ENCODE data around the gene RASA3. TPM values are rescaled to one million over a fixed set of nuclear protein-coding genes. Genes with fewer than 3 reads are reported as not detected.

Gene RASA3
- total RNA-seq, 2 donors from 2014 or later = 6.3 to 12.0 TPM

DNA sequence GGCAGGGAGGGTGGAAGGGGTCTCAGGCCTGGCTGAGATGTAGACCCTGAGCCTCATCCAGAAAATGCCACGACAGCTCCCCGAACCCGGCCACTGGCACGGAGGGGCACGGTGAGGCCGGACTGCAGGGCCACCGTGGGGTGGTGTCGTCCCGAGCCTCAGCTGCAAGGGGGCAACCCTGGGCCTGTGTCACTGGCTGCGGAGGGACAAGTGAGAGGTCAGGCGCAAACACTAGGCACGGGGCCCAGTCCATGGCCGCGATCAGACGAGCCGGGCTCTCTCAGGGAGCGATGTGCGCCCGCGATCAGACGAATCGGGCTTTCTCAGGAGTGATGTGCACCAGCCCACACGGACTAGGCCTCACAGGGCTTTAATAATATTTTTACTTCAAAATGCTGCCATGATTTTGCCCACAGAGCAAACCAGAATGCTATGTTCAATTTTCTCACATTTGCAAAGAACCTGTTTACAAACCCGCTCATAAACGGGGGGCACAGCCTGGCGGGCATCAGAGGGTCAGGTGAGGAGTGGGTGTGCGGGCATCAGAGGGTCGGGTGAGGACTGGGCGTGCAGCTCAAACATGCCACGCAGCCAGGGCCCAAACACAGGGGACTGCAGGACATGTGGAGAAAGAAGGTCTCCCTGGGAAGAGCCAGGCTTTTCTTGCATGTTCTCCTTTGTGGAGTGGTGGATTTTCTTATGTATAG, 115.9 kb downstream of the RASA3 start:
- Mint-ChIP-seq H3K27me3 (ENCODE audit: insufficient read depth) (no peaks in the 10 kb centered on the region), H3K27ac (peak overlapping the region; percentile 56), H3K36me3 (ENCODE audit: low read depth) (peaks cover 15% of the 10 kb centered on the region), H3K4me1 (no peaks in the 10 kb centered on the region), H3K9me3 (no peaks in the 10 kb centered on the region), H3K4me3 (no peak overlapping the region)
- Histone ChIP-seq H3K4me1 (ENCODE audit: control insufficient read depth, insufficient read depth, low read length) (no peaks in the 10 kb centered on the region), H3K9me3 (ENCODE audit: control insufficient read depth, low read length) (no peaks in the 10 kb centered on the region), H3K27ac (ENCODE audit: low read depth, low read length) (no peak overlapping the region), H3K27me3 (ENCODE audit: control insufficient read depth, insufficient read depth, low read length, poor library complexity, severe bottlenecking) (no peaks in the 10 kb centered on the region), H3K36me3 (ENCODE audit: control insufficient read depth, insufficient read depth, low read length) (no peaks in the 10 kb centered on the region), H3K4me3 (ENCODE audit: low read length) (no peak overlapping the region), H3K9ac (ENCODE audit: extremely low read depth, low read length, poor library complexity, severe bottlenecking) (no peak overlapping the region)
- 94 to 96% methylated on average over 30 of the region's 30 CpGs for WGBS, 2 experiments (ENCODE audit: insufficient coverage in 1 of 2, insufficient read length in 1 of 2)
- DNase-seq = no peak
- TF ChIP-seq, protein P1, sequence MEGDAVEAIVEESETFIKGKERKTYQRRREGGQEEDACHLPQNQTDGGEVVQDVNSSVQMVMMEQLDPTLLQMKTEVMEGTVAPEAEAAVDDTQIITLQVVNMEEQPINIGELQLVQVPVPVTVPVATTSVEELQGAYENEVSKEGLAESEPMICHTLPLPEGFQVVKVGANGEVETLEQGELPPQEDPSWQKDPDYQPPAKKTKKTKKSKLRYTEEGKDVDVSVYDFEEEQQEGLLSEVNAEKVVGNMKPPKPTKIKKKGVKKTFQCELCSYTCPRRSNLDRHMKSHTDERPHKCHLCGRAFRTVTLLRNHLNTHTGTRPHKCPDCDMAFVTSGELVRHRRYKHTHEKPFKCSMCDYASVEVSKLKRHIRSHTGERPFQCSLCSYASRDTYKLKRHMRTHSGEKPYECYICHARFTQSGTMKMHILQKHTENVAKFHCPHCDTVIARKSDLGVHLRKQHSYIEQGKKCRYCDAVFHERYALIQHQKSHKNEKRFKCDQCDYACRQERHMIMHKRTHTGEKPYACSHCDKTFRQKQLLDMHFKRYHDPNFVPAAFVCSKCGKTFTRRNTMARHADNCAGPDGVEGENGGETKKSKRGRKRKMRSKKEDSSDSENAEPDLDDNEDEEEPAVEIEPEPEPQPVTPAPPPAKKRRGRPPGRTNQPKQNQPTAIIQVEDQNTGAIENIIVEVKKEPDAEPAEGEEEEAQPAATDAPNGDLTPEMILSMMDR (conservative IDR thresholded peaks at IDR 0.05) = no peak

DNA sequence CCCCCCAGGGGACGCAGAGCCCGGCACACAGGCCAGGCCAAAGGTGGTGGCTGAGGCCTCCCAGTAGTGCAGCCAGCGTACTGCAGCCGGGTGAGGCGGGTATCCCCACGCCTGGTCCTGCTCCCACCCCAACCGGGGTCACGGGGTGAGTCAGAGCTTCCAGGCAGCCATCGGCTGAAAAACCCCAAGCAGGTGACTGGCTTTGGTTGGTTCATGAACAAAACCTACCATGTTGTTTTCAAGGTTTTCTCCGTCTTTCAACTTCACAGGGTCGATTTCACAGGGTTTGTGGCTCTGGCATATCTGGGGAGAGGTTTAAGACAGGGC, 116.5 kb downstream of the RASA3 start:
- WGBS, 2 experiments (ENCODE audit: insufficient coverage in 1 of 2, insufficient read length in 1 of 2) = 97 to 98% methylated on average over 9 to 11 of the region's 11 CpGs
- no peak overlapping the region for H3K27ac ChIP-seq (ENCODE audit: low read depth, low read length)
- Mint-ChIP-seq H3K27me3 (ENCODE audit: insufficient read depth) (no peaks in the 10 kb centered on the region), H3K4me3 (no peak overlapping the region), H3K36me3 (ENCODE audit: low read depth) (peaks cover 18% of the 10 kb centered on the region), H3K9me3 (no peaks in the 10 kb centered on the region), H3K4me1 (no peaks in the 10 kb centered on the region), H3K27ac (no peak overlapping the region)
- H3K27me3 ChIP-seq (ENCODE audit: control insufficient read depth, insufficient read depth, low read length, poor library complexity, severe bottlenecking) = no peaks in the 10 kb centered on the region
- H3K4me1 ChIP-seq (ENCODE audit: control insufficient read depth, insufficient read depth, low read length) = no peaks in the 10 kb centered on the region
- DNase-seq = no peak
- TF ChIP-seq, protein P1 (conservative IDR thresholded peaks at IDR 0.05) = no peak
- no peak overlapping the region for H3K9ac ChIP-seq (ENCODE audit: extremely low read depth, low read length, poor library complexity, severe bottlenecking)
- H3K9me3 ChIP-seq (ENCODE audit: control insufficient read depth, low read length) = no peaks in the 10 kb centered on the region
- H3K4me3 ChIP-seq (ENCODE audit: low read length) = no peak overlapping the region
- H3K36me3 ChIP-seq (ENCODE audit: control insufficient read depth, insufficient read depth, low read length) = no peaks in the 10 kb centered on the region

DNA sequence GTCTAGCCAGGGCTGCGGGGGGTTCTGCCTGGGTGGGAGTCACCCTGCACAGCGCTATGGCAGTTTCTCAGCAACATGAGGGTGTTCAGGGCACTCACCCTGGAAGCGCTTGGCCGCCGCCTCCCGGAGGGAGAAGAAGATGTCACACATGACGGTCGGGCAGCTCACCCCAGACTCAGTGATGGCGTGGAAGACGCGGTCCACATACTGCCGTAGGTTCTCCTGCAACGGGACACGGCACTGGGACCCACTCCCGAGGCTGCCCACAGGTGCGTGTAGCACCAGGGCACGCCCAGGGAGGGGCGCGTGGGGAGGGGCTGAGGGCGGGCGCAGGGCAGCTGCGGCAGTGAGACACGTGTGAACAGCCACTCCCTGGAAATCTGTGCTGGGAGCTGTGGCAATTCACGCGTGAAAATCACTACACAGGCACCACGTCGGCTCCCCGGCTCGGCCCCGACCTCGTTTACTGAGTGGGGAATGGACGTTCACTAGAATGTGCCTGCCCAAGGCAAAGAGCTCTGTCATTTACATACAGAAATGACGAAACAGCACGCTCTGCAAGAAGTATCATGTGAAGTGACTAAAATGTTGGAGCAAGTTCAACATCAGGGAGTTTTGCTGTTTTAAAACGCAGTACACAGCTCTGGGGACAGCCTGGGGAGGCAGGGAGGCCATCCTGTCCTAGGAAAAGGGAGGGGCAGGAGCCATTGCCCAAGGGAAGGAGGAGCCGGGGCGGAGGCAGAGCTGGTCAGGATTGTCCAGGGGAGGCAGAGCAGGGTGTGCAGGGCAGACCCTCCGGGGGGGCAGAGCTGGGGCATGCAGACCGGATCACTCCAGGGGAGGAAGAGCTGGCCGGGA, 117.1 kb downstream of the RASA3 start:
- TF ChIP-seq, protein P1 (conservative IDR thresholded peaks at IDR 0.05) = no peak
- H3K4me3 Mint-ChIP-seq = no peak overlapping the region
- Histone ChIP-seq H3K4me1 (ENCODE audit: control insufficient read depth, insufficient read depth, low read length) (no peaks in the 10 kb centered on the region), H3K27ac (ENCODE audit: low read depth, low read length) (no peak overlapping the region), H3K4me3 (ENCODE audit: low read length) (no peak overlapping the region), H3K9me3 (ENCODE audit: control insufficient read depth, low read length) (no peaks in the 10 kb centered on the region), H3K9ac (ENCODE audit: extremely low read depth, low read length, poor library complexity, severe bottlenecking) (no peak overlapping the region), H3K27me3 (ENCODE audit: control insufficient read depth, insufficient read depth, low read length, poor library complexity, severe bottlenecking) (no peaks in the 10 kb centered on the region), H3K36me3 (ENCODE audit: control insufficient read depth, insufficient read depth, low read length) (no peaks in the 10 kb centered on the region)
- no peaks in the 10 kb centered on the region for H3K9me3 Mint-ChIP-seq
- no peaks in the 10 kb centered on the region for H3K27me3 Mint-ChIP-seq (ENCODE audit: insufficient read depth)
- DNase-seq = no peak
- no peaks in the 10 kb centered on the region for H3K4me1 Mint-ChIP-seq
- peaks cover 15% of the 10 kb centered on the region for H3K36me3 Mint-ChIP-seq (ENCODE audit: low read depth)
- H3K27ac Mint-ChIP-seq = no peak overlapping the region
- WGBS, 2 experiments (ENCODE audit: insufficient coverage in 1 of 2, insufficient read length in 1 of 2) = 95% methylated on average over 36 to 40 of the region's 40 CpGs
